K562 (cell line): ENCODE data around the gene LCE1B.

Experiments
- AFF4 ChIP-seq: sonication (generic); formaldehyde crosslinking; IDR thresholded peaks from 2 replicates; pipeline ENCODE4 v1.8.0; 2023; ENCODE audit warnings: mild to moderate bottlenecking, missing genetic modification reagents
- CHD7 ChIP-seq: fragments of 200-600 bp; sonication (generic); IDR thresholded peaks from one replicate; pipeline ENCODE4 v1.6.1; 2012; ENCODE audit warnings: mild to moderate bottlenecking, low read depth, low read length, inconsistent platforms
- CREB1 ChIP-seq, 2 experiments: sonication (generic) in 1 of 2; formaldehyde crosslinking in 1 of 2; IDR thresholded peaks; 2 replicates each; pipeline versions ENCODE4 v1.6.1 to v1.8.0; 2012 to 2022; ENCODE audit warnings: inconsistent platforms in 1 of 2, mild to moderate bottlenecking in 1 of 2, missing genetic modification reagents in 1 of 2, moderate library complexity in 1 of 2
- DNMT1 ChIP-seq: fragments of 450-650 bp; IDR thresholded peaks from 2 replicates; pipeline ENCODE4 v1.6.1; 2016; ENCODE audit warnings: antibody characterized with exemption, mild to moderate bottlenecking
- EGR1 ChIP-seq: fragments of 450-650 bp; conservative IDR thresholded peaks from 2 replicates; pipeline ENCODE4 v1.6.1; 2017; ENCODE audit warnings: mild to moderate bottlenecking
- HDGF ChIP-seq: fragments of 450-650 bp; IDR thresholded peaks from 2 replicates; pipeline ENCODE4 v1.6.1; 2016
- HMG20A ChIP-seq: fragments of 450-650 bp; formaldehyde crosslinking; conservative IDR thresholded peaks from 2 replicates; pipeline ENCODE4 v1.4.0; 2020; ENCODE audit warnings: mild to moderate bottlenecking, mixed read lengths
- NCOA6 ChIP-seq: fragments of 450-650 bp; IDR thresholded peaks from 2 replicates; pipeline ENCODE4 v1.6.1; 2017; ENCODE audit warnings: mild to moderate bottlenecking
- TFAP4 ChIP-seq: sonication (generic); formaldehyde crosslinking; IDR thresholded peaks from 2 replicates; pipeline ENCODE4 v1.8.0; 2022; ENCODE audit warnings: missing genetic modification reagents, mild to moderate bottlenecking, moderate library complexity, borderline replicate concordance
- TF ChIP-seq, protein P1 (sequence below), 3 experiments: IDR thresholded peaks in 2 of 3; conservative IDR thresholded peaks in 1 of 3; 2 replicates each; pipeline ENCODE4 v1.5.1; 2011 to 2012; ENCODE audit warnings: low read length in 3 of 3, mild to moderate bottlenecking in 3 of 3, control low read depth in 2 of 3, improper control_type of control experiment in 1 of 3, inconsistent platforms in 1 of 3, low read depth in 1 of 3, mixed read lengths in 1 of 3, moderate library complexity in 1 of 3; ENCODE audit not compliant: insufficient read depth in 2 of 3

- no peak for TF ChIP-seq EGR1
- no peak for TF ChIP-seq TFAP4 (CRISPR knock-in tag)
- no peak for TF ChIP-seq DNMT1
- no peak for TF ChIP-seq AFF4
- no peak for TF ChIP-seq NCOA6
- no peak for TF ChIP-seq HMG20A
- no peak for TF ChIP-seq HDGF
- no peak for TF ChIP-seq CHD7
- TF ChIP-seq, protein P1, sequence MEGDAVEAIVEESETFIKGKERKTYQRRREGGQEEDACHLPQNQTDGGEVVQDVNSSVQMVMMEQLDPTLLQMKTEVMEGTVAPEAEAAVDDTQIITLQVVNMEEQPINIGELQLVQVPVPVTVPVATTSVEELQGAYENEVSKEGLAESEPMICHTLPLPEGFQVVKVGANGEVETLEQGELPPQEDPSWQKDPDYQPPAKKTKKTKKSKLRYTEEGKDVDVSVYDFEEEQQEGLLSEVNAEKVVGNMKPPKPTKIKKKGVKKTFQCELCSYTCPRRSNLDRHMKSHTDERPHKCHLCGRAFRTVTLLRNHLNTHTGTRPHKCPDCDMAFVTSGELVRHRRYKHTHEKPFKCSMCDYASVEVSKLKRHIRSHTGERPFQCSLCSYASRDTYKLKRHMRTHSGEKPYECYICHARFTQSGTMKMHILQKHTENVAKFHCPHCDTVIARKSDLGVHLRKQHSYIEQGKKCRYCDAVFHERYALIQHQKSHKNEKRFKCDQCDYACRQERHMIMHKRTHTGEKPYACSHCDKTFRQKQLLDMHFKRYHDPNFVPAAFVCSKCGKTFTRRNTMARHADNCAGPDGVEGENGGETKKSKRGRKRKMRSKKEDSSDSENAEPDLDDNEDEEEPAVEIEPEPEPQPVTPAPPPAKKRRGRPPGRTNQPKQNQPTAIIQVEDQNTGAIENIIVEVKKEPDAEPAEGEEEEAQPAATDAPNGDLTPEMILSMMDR (IDR thresholded peaks at IDR 0.05 in 2 of 3, conservative IDR thresholded peaks at IDR 0.05 in 1 of 3; ENCODE audit: insufficient read depth in 2 of 3, low read depth in 1 of 3, low read length in 3 of 3) = no peak
- no peak for TF ChIP-seq CREB1 (IDR thresholded peaks at IDR 0.05)
- TF ChIP-seq CREB1 (CRISPR knock-in tag; IDR thresholded peaks at IDR 0.05) = no peak
These were observed at the start of gene LCE1B for GRCh38 chr1:152811671-152812070.
